KMS-11 (cell line): ENCODE measurements around the gene PDCD1.

Experiments
- H2AFZ ChIP-seq: fragments of 200-600 bp; sonication (generic); 2 replicates; pipeline ENCODE4 v1.6.1; 2016; ENCODE audit warnings: antibody characterized with exemption, mixed run types, low read depth
- H3K27ac ChIP-seq: fragments of 200-600 bp; sonication (generic); 2 replicates; pipeline ENCODE4 v1.6.1; 2016; ENCODE audit warnings: mild to moderate bottlenecking, mixed run types
- H3K27me3 ChIP-seq: fragments of 200-600 bp; sonication (generic); 2 replicates; pipeline ENCODE4 v1.6.1; 2017; ENCODE audit warnings: mild to moderate bottlenecking, low read depth, mixed run types, moderate library complexity; ENCODE audit not compliant: insufficient read depth
- H3K36me3 ChIP-seq: fragments of 200-600 bp; sonication (generic); 2 replicates; pipeline ENCODE4 v1.6.1; 2017; ENCODE audit warnings: mild to moderate bottlenecking, mixed run types; ENCODE audit not compliant: insufficient read depth
- H3K4me1 ChIP-seq: fragments of 200-600 bp; sonication (generic); 2 replicates; pipeline ENCODE4 v1.6.1; 2016; ENCODE audit warnings: mild to moderate bottlenecking, low read depth, mixed run types; ENCODE audit not compliant: poor library complexity, severe bottlenecking
- H3K4me2 ChIP-seq: fragments of 200-600 bp; sonication (generic); 2 replicates; pipeline ENCODE4 v1.7.0; 2016; ENCODE audit warnings: mild to moderate bottlenecking, mixed run types
- H3K4me3 ChIP-seq: fragments of 200-600 bp; sonication (generic); IDR thresholded peaks from 2 replicates; pipeline ENCODE4 v1.6.1; 2017; ENCODE audit warnings: low read depth, low read length, mixed read lengths; ENCODE audit not compliant: insufficient read depth
- H3K79me2 ChIP-seq: fragments of 200-600 bp; sonication (generic); 2 replicates; pipeline ENCODE4 v1.6.1; 2016; ENCODE audit warnings: low read depth, mixed run types; ENCODE audit not compliant: insufficient read depth
- H3K9ac ChIP-seq: fragments of 200-600 bp; sonication (generic); 2 replicates; pipeline ENCODE4 v1.6.1; 2016; ENCODE audit warnings: mild to moderate bottlenecking, mixed run types
- H4K20me1 ChIP-seq: fragments of 200-600 bp; sonication (generic); 2 replicates; pipeline ENCODE4 v1.6.1; 2016; ENCODE audit warnings: mild to moderate bottlenecking, mixed run types; ENCODE audit not compliant: insufficient read depth
- TF ChIP-seq, protein P1 (sequence below): fragments of 200-600 bp; sonication (generic); conservative IDR thresholded peaks from 2 replicates; pipeline ENCODE4 v1.6.1; 2017; ENCODE audit warnings: low read depth, mild to moderate bottlenecking, antibody characterized with exemption, low read length, moderate library complexity, mixed read lengths

The PDCD1 gene

GRCh38 chr2:241894681-241895426, 36.2 kb upstream of the PDCD1 start:
- no peak overlapping the region for H3K27ac ChIP-seq
- H3K4me2 ChIP-seq = no peak overlapping the region

GRCh38 chr2:241894056-241894641, 35.5 kb upstream of the PDCD1 start:
- no peak overlapping the region for H3K9ac ChIP-seq
- H3K4me3 ChIP-seq = no peak overlapping the region
- H2AFZ ChIP-seq = no peak overlapping the region
- H3K79me2 ChIP-seq = no peaks in the 10 kb centered on the region
- H3K4me1 ChIP-seq = no peaks in the 10 kb centered on the region
- no peaks in the 10 kb centered on the region for H4K20me1 ChIP-seq
- no peaks in the 10 kb centered on the region for H3K36me3 ChIP-seq
- H3K27me3 ChIP-seq = no peaks in the 10 kb centered on the region
- no peak overlapping the region for H3K4me2 ChIP-seq
- TF ChIP-seq, protein P1, sequence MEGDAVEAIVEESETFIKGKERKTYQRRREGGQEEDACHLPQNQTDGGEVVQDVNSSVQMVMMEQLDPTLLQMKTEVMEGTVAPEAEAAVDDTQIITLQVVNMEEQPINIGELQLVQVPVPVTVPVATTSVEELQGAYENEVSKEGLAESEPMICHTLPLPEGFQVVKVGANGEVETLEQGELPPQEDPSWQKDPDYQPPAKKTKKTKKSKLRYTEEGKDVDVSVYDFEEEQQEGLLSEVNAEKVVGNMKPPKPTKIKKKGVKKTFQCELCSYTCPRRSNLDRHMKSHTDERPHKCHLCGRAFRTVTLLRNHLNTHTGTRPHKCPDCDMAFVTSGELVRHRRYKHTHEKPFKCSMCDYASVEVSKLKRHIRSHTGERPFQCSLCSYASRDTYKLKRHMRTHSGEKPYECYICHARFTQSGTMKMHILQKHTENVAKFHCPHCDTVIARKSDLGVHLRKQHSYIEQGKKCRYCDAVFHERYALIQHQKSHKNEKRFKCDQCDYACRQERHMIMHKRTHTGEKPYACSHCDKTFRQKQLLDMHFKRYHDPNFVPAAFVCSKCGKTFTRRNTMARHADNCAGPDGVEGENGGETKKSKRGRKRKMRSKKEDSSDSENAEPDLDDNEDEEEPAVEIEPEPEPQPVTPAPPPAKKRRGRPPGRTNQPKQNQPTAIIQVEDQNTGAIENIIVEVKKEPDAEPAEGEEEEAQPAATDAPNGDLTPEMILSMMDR = no peak
- H3K27ac ChIP-seq = no peak overlapping the region

More at GRCh38 chr2:241894681-241895426, 36.2 kb upstream of the PDCD1 start:
- Histone ChIP-seq H2AFZ (no peak overlapping the region), H3K4me1 (no peaks in the 10 kb centered on the region), H3K9ac (no peak overlapping the region), H4K20me1 (no peaks in the 10 kb centered on the region), H3K36me3 (no peaks in the 10 kb centered on the region), H3K27me3 (no peaks in the 10 kb centered on the region), H3K79me2 (no peaks in the 10 kb centered on the region), H3K4me3 (no peak overlapping the region)
- TF ChIP-seq, protein P1 = no peak

- Histone ChIP-seq H4K20me1 (no peaks in the 10 kb centered on the region), H3K36me3 (no peaks in the 10 kb centered on the region), H3K27me3 (no peaks in the 10 kb centered on the region), H3K4me1 (no peaks in the 10 kb centered on the region), H3K4me3 (no peak overlapping the region), H3K27ac (no peak overlapping the region), H3K4me2 (no peak overlapping the region), H2AFZ (no peak overlapping the region), H3K9ac (no peak overlapping the region), H3K79me2 (no peaks in the 10 kb centered on the region)
- TF ChIP-seq, protein P1 = no peak
Observed at GRCh38 chr2:241893265-241893664, 34.6 kb upstream of the PDCD1 start.

GRCh38 chr2:241892299-241893137, 33.8 kb upstream of the PDCD1 start:
- H2AFZ ChIP-seq = no peak overlapping the region
- H4K20me1 ChIP-seq = no peaks in the 10 kb centered on the region
- H3K4me1 ChIP-seq = no peaks in the 10 kb centered on the region
- no peak overlapping the region for H3K4me2 ChIP-seq
- H3K4me3 ChIP-seq = no peak overlapping the region
- H3K27ac ChIP-seq = no peak overlapping the region
- H3K27me3 ChIP-seq = no peaks in the 10 kb centered on the region
- H3K9ac ChIP-seq = no peak overlapping the region
- no peaks in the 10 kb centered on the region for H3K79me2 ChIP-seq
- TF ChIP-seq, protein P1 = no peak
- no peaks in the 10 kb centered on the region for H3K36me3 ChIP-seq
